ENCODE results near the gene PDE4C. TPM values are rescaled to one million over a fixed set of nuclear protein-coding genes. Genes with fewer than 3 reads are reported as not detected.

The PDE4C gene
- total RNA-seq, 1 donor from 2014 or later = 1.8 TPM

- intact Hi-C loops (cut with DNase I) = loop anchor here (5.0 to 10.0 kb wide), 2 partner anchors 119 to 207 kb away; partner anchors contain the start of gene LSM4
- DNase-seq = peak; percentile 91
- ATAC-seq (ENCODE audit: poor library complexity) = peak; percentile 63
These were observed 20.9 kb downstream of the PDE4C start for GRCh38 chr19:18205200-18205892.

- ATAC-seq (ENCODE audit: poor library complexity) (peak; percentile 42), DNase-seq (peak; percentile 70)
- intact Hi-C loops (cut with DNase I) = loop anchor here (5.0 to 10.0 kb wide), 2 partner anchors 120 to 208 kb away; partner anchors contain the start of gene LSM4
These were observed 21.6 kb downstream of the PDE4C start for GRCh38 chr19:18204394-18205199.

DNA sequence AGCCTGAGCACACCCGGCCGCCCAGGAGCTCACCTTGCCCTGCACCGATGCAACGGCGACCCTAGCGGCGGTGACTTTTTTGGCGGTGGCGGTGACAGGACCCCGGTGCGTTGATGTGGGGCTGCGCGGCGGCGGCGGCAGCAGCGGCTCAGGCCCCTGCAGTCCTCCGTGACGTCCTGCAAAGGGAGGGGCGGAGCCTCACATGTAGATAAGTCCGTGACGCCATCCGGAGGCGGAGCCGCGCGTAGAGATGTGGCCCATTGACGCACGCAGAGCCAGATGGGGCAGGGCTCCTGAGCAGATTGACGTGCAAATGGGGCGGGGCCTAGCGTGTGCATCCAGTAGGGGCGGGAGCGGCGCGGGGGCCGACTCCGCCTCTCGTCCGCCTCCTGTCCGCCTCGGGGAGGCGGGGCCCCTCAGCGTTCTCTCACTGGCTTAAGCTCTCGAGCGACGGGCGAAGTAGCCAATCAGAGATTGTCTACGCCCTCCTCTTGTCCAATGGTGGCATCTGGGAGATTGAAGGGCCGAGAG, 22.3 kb downstream of the PDE4C start, which contains the start of gene RAB3A:
RAB3A (minus strand) TSS at position 180 of the 531 bp plus-strand sequence. CDS start 1,302 bp downstream, outside the sequence.
- intact Hi-C loops (cut with DNase I) = loop anchor here (10.0 kb wide), 1 partner anchor 121 kb away; the partner anchor contains the start of gene LSM4
- ATAC-seq (ENCODE audit: poor library complexity) = peak; percentile 94
- peak; percentile 100 for DNase-seq

GRCh38 chr19:18203408-18203862, 22.8 kb downstream of the PDE4C start:
- ATAC-seq (ENCODE audit: poor library complexity) (peak; percentile 1), DNase-seq (peak; percentile 72)
- intact Hi-C loops (cut with DNase I) = loop anchor here (10.0 kb wide), 1 partner anchor 121 kb away; the partner anchor contains the start of gene LSM4

DNA sequence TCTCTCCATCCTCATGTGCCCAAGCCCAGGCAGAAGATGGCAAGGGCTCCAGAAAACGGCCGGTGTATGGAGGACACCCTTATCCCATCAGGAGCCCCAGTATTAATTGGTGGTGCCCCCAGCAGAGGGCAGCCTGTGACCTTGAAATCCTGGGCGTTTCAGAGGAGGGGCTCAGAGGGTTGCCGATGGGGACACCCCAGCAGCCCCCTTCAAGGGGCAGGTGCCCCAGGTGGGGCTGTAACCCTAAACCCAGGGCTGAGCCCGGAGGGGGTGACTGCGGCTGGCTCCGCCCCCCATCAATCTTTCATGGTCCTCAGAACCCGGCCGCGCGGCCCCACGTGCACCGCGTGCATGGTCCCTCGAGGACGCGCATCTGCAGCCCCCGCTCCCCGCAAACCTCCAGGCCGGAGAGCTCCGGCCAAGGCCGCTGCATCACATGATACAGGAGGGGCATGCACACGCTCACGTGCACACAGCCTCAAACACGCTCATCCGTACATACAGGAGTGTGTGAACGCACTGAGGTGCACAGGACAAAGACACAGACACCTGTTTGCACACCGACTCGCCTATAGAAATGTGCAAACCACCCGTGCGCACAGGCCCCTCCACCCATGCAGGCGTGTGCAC, 23.3 kb downstream of the PDE4C start:
- ATAC-seq (ENCODE audit: poor library complexity) = no peak
- DNase-seq = no peak
- intact Hi-C loops (cut with DNase I) = loop anchor here (10.0 kb wide), 1 partner anchor 122 kb away; the partner anchor contains the start of gene LSM4

GRCh38 chr19:18202397-18202777, 23.9 kb downstream of the PDE4C start:
- intact Hi-C loops (cut with DNase I) = loop anchor here (10.0 kb wide), 1 partner anchor 122 kb away; the partner anchor contains the start of gene LSM4
- ATAC-seq (ENCODE audit: poor library complexity) = no peak
- DNase-seq = no peak

- intact Hi-C loops (cut with DNase I) = no loop called here
- ATAC-seq (ENCODE audit: poor library complexity) (no peak), DNase-seq (no peak)
These were observed 27.9 kb downstream of the PDE4C start for GRCh38 chr19:18198374-18198773.

DNA sequence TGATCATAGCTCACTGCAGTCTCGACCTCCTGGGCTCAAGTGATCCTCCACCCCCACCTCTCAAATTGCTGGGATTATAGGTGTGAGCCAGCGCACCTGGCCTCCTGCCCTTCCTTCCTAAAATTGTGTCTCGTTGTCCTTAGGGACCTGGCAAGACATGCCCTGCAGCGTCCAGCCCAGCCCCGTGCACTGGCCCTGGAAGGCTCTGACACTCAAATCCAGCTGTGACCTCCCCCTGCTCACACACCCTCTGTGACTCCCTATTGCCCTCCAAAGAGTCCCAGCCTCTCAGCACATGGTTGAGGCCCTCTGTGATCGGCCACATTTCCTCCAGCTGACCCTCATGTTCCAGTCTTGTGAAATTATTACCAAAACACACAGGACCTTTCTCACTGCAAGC, 28.3 kb downstream of the PDE4C start:
- DNase-seq = no peak
- intact Hi-C loops (cut with DNase I) = no loop called here
- ATAC-seq (ENCODE audit: poor library complexity) = no peak

GRCh38 chr19:18197306-18197705, 28.9 kb downstream of the PDE4C start:
- DNase-seq = no peak
- no peak for ATAC-seq (ENCODE audit: poor library complexity)
- intact Hi-C loops (cut with DNase I) = no loop called here

- intact Hi-C loops (cut with DNase I) = no loop called here
- ATAC-seq (ENCODE audit: poor library complexity) (no peak), DNase-seq (no peak)
These were observed 29.8 kb downstream of the PDE4C start for GRCh38 chr19:18196511-18196845.

DNA sequence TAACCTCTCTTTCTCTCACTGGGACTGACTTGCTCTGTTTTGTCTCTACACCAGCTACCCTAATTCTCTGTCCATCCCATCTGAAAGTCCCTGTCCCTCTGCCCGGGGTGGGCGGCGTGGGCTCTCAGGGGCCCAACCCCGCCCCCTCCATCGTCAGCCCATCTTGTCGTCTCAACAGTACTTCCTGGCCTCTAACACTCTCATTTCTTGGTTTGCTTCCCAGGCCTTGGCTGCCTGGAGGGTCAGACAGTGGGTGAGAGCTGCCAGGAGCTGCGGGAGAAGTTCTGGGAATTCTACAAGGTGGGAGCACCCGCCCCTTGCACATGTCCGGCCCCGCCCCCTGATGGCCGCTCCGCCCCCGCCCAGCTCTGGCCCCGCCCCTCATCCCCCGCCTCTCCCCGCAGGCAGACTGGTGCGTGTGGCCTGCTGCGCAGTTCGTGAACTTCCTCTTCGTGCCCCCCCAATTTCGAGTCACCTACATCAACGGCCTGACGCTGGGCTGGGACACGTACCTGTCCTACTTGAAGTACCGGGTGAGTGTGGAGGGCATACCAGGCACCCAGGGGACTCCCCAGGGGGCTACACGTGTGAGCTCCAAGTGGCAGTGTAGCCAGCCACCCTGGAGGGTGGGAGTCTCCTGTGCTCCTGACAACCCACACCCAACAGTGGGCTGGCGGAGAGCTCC, 31.5 kb downstream of the PDE4C start:
- DNase-seq (peak; percentile 56), ATAC-seq (ENCODE audit: poor library complexity) (no peak)
- intact Hi-C loops (cut with DNase I) = no loop called here

GRCh38 chr19:18194181-18194530, 32.1 kb downstream of the PDE4C start:
- intact Hi-C loops (cut with DNase I) = no loop called here
- DNase-seq (no peak), ATAC-seq (ENCODE audit: poor library complexity) (no peak)

GRCh38 chr19:18193388-18194180, 32.7 kb downstream of the PDE4C start:
- no peak for ATAC-seq (ENCODE audit: poor library complexity)
- DNase-seq = no peak
- intact Hi-C loops (cut with DNase I) = no loop called here

DNA sequence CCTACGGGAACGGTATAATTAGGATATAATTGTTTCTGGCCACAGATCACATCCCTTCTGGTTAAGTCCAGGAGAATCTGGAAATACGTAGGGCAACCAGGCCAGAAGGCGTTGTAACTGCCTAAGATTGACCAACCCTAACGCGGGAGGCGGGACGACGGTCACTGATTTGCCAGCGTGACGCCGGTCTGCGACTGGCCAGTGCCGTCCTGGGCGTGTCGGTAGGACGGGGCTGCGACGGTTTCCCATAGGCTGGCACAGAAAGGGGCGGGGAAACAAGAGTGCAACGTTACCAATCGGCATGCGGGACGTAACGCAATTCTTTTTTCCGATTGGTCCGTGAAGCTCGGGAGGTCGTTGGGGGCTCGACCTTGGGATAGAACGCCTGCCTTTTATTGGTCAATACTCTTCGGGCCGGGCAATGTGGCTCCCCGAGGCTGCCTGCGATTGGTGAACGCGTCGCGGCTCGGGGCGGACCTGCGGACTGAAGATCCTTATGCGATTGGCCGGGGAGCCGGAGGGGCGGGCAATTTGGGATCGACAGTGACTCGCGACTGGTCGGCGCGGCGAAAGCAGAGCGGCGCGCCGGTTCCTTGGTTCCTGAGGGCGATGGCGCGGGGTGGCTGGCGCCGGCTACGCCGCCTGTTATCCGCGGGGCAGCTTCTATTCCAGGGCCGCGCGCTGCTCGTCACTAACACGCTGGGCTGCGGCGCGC, 33.4 kb downstream of the PDE4C start, which contains the start of gene MPV17L2:
MPV17L2 (plus strand) TSS at position 546 of the 715 bp plus-strand sequence; CDS start at position 610, 64 bp downstream.
- intact Hi-C loops (cut with DNase I) = no loop called here
- peak; percentile 100 for DNase-seq
- ATAC-seq (ENCODE audit: poor library complexity) = peak; percentile 94

GRCh38 chr19:18191640-18192062, 34.6 kb downstream of the PDE4C start:
- DNase-seq = no peak
- ATAC-seq (ENCODE audit: poor library complexity) = no peak
- intact Hi-C loops (cut with DNase I) = no loop called here

DNA sequence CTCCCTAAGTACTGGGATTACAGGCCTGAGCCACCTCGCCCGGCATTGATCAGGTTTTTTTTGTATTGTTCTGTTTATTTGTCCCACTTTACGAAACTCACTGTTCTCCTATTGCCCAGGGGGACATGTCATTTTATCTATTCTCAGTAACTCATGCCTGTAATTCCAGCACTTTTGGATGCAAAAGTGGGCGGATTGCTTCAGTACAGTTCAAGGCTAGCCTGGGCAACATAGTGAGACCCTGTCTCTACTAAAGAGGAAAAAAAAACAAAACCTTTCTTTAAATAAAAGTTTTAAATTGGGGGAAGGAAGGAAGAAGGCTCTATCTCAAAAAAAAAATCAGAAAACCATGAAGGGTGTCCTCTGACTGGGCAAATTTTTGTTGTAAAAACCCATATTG, 36.0 kb downstream of the PDE4C start:
- DNase-seq = no peak
- no peak for ATAC-seq (ENCODE audit: poor library complexity)
- intact Hi-C loops (cut with DNase I) = no loop called here

DNA sequence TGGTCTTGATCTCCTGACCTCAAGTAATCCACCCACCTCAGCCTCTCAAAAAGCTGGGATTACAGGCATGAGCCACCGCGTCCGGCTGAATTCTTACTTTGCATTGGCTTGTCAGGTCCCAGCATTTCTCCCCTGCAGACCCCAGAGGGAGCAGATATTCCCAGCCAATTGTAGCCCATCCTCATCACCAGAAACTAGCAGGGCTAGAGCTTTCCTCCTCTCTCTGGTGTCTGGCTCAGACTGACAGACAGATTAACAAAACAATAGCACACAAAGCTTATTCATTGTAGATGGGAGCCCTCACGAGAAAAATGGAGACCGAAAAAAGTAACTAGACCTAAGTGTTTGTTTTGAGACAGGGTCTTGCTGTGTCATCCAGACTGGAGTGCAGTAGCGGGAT, 40.7 kb downstream of the PDE4C start:
- intact Hi-C loops (cut with DNase I) = no loop called here
- ATAC-seq (ENCODE audit: poor library complexity) (no peak), DNase-seq (no peak)
